ENCODE measurements around the gene DYRK1B. TPM values are rescaled to one million over a fixed set of nuclear protein-coding genes. Genes with fewer than 3 reads are reported as not detected.
"Not testable (repeated sequence)": the region's sequence is repeated elsewhere in the genome, so short reads cannot be mapped to it uniquely, and the experiment has no call there.

DYRK1B gene
- polyA plus RNA-seq (2013, experiment 1 of 2), result 27.9 TPM
- 27.0 TPM for polyA plus RNA-seq (2013, experiment 2 of 2)

GRCh38 chr19:39833464-39834286 lies at the start of gene DYRK1B:
Gene DYRK1B, minus strand, starts transcription at chr19:39834162. Its CDS starts 2,295 bp downstream, at chr19:39831867.
- Histone ChIP-seq H3K23ac (ENCODE audit: low read length in 2 of 2) (peak within 1 kb of the TSS in 1 of 2 experiments; percentile 77), H4K8ac (ENCODE audit: low read length) (peak within 1 kb of the TSS; percentile 95), H2AFZ (ENCODE audit: low read depth, low read length) (peak within 1 kb of the TSS; percentile 58), H3K9me3 (ENCODE audit: control insufficient read depth, low read length) (no peaks in the 10 kb centered on the region), H3K27ac (ENCODE audit: low read length, poor library complexity, severe bottlenecking) (peak within 1 kb of the TSS; percentile 69), H2BK15ac (ENCODE audit: low read depth, poor library complexity, severe bottlenecking) (peak within 1 kb of the TSS; percentile 91), H3K79me1 (replicated peaks; ENCODE audit: low read length, poor library complexity, severe bottlenecking) (peaks cover 30% of the 10 kb centered on the region), H3K14ac (ENCODE audit: low read length in 2 of 2) (peak within 1 kb of the TSS in 1 of 2 experiments; percentile 83), H2AK5ac (ENCODE audit: low read length, severe bottlenecking) (peak within 1 kb of the TSS; percentile 23), H2BK120ac (ENCODE audit: low read depth, low read length) (peak within 1 kb of the TSS; percentile 96), H3K4me1 (ENCODE audit: control insufficient read depth, insufficient read depth, low read depth, low read length) (peaks cover 14% of the 10 kb centered on the region), H3K36me3 (ENCODE audit: control insufficient read depth in 1 of 2, insufficient read depth in 2 of 2, low read depth in 1 of 2, low read length in 2 of 2) (peaks cover 57 to 75% of the 10 kb centered on the region in 2 experiments), H3K4me3 (ENCODE audit: insufficient read depth in 1 of 2, low read depth in 1 of 2, low read length in 2 of 2) (peak within 1 kb of the TSS; percentile 77 to 96), H2BK12ac (ENCODE audit: low read length in 2 of 2) (peak within 1 kb of the TSS; percentile 31 to 79), H3K27me3 (ENCODE audit: control insufficient read depth in 1 of 2, insufficient read depth in 1 of 2, low read length in 2 of 2) (no peaks in the 10 kb centered on the region), H3K18ac (ENCODE audit: low read depth in 1 of 2, low read length in 2 of 2) (peak within 1 kb of the TSS; percentile 67 to 93), H2BK5ac (ENCODE audit: low read depth, low read length, poor library complexity, severe bottlenecking) (peak within 1 kb of the TSS; percentile 75), H3K4me2 (ENCODE audit: low read length, poor library complexity, severe bottlenecking) (peak within 1 kb of the TSS; percentile 71), H3K9ac (ENCODE audit: low read length) (peak within 1 kb of the TSS; percentile 98), H3K4ac (ENCODE audit: low read depth in 1 of 2, low read length in 2 of 2) (peak within 1 kb of the TSS; percentile 92 to 94), H4K91ac (ENCODE audit: low read length) (peak within 1 kb of the TSS; percentile 99)
- DNase-seq, result peak; percentile 97
- WGBS, result under 1% methylated on average over 45 of the region's 59 CpGs

DNA sequence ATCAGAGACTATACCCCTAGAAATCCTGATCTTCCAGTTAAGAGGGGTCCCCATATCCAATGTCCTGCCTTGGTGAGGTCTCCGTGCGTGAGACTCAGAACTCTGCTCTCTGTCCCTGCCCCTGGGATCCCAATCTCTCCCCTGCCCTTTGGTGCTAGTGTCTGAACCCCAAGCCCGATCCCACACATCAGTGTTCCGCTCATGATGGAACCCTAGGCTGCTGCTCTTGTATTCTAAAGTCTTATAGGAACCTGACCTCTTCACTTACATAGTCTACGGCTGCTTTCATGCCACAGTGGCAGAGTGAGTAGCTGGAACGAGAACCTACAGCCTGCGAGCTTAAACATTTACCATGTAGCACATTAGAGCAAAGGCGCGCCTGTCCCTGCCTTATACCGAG lies 48.7 kb upstream of the DYRK1B start:
- not testable (repeated sequence) for H3K4me3 ChIP-seq (ENCODE audit: insufficient read depth in 1 of 2, low read depth in 1 of 2, low read length in 2 of 2); H3K9me3 ChIP-seq (ENCODE audit: control insufficient read depth, low read length); H3K36me3 ChIP-seq (ENCODE audit: control insufficient read depth in 1 of 2, insufficient read depth in 2 of 2, low read depth in 1 of 2, low read length in 2 of 2); H4K91ac ChIP-seq (ENCODE audit: low read length); H3K23ac ChIP-seq (ENCODE audit: low read length in 2 of 2); H3K4ac ChIP-seq (ENCODE audit: low read depth in 1 of 2, low read length in 2 of 2); DNase-seq; H2AFZ ChIP-seq (ENCODE audit: low read depth, low read length); H3K18ac ChIP-seq (ENCODE audit: low read depth in 1 of 2, low read length in 2 of 2); H3K4me1 ChIP-seq (ENCODE audit: control insufficient read depth, insufficient read depth, low read depth, low read length); H3K4me2 ChIP-seq (ENCODE audit: low read length, poor library complexity, severe bottlenecking); H2BK120ac ChIP-seq (ENCODE audit: low read depth, low read length); H3K79me1 ChIP-seq (replicated peaks; ENCODE audit: low read length, poor library complexity, severe bottlenecking); H3K27ac ChIP-seq (ENCODE audit: low read length, poor library complexity, severe bottlenecking); H2BK5ac ChIP-seq (ENCODE audit: low read depth, low read length, poor library complexity, severe bottlenecking); H2BK12ac ChIP-seq (ENCODE audit: low read length in 2 of 2); H2BK15ac ChIP-seq (ENCODE audit: low read depth, poor library complexity, severe bottlenecking); H3K9ac ChIP-seq (ENCODE audit: low read length); H2AK5ac ChIP-seq (ENCODE audit: low read length, severe bottlenecking); H3K27me3 ChIP-seq (ENCODE audit: control insufficient read depth in 1 of 2, insufficient read depth in 1 of 2, low read length in 2 of 2); H3K14ac ChIP-seq (ENCODE audit: low read length in 2 of 2); H4K8ac ChIP-seq (ENCODE audit: low read length)
- WGBS, result 67% methylated on average over 4 of the region's 10 CpGs

GRCh38 chr19:39881495-39882110 lies 47.6 kb upstream of the DYRK1B start:
- not testable (repeated sequence) for H2AFZ ChIP-seq (ENCODE audit: low read depth, low read length); H3K4ac ChIP-seq (ENCODE audit: low read depth in 1 of 2, low read length in 2 of 2); H2BK120ac ChIP-seq (ENCODE audit: low read depth, low read length); H3K18ac ChIP-seq (ENCODE audit: low read depth in 1 of 2, low read length in 2 of 2); H3K4me1 ChIP-seq (ENCODE audit: control insufficient read depth, insufficient read depth, low read depth, low read length); H3K4me3 ChIP-seq (ENCODE audit: insufficient read depth in 1 of 2, low read depth in 1 of 2, low read length in 2 of 2); H2BK5ac ChIP-seq (ENCODE audit: low read depth, low read length, poor library complexity, severe bottlenecking); H3K9ac ChIP-seq (ENCODE audit: low read length); H3K27me3 ChIP-seq (ENCODE audit: control insufficient read depth in 1 of 2, insufficient read depth in 1 of 2, low read length in 2 of 2); H4K8ac ChIP-seq (ENCODE audit: low read length); H4K91ac ChIP-seq (ENCODE audit: low read length); H3K27ac ChIP-seq (ENCODE audit: low read length, poor library complexity, severe bottlenecking); H3K9me3 ChIP-seq (ENCODE audit: control insufficient read depth, low read length); H3K23ac ChIP-seq (ENCODE audit: low read length in 2 of 2); H2BK12ac ChIP-seq (ENCODE audit: low read length in 2 of 2); H3K4me2 ChIP-seq (ENCODE audit: low read length, poor library complexity, severe bottlenecking); H3K79me1 ChIP-seq (replicated peaks; ENCODE audit: low read length, poor library complexity, severe bottlenecking); H2BK15ac ChIP-seq (ENCODE audit: low read depth, poor library complexity, severe bottlenecking); H2AK5ac ChIP-seq (ENCODE audit: low read length, severe bottlenecking); H3K36me3 ChIP-seq (ENCODE audit: control insufficient read depth in 1 of 2, insufficient read depth in 2 of 2, low read depth in 1 of 2, low read length in 2 of 2); H3K14ac ChIP-seq (ENCODE audit: low read length in 2 of 2)
- 20% methylated on average over 13 of the region's 15 CpGs for WGBS
- peak; percentile 10 for DNase-seq

DNA sequence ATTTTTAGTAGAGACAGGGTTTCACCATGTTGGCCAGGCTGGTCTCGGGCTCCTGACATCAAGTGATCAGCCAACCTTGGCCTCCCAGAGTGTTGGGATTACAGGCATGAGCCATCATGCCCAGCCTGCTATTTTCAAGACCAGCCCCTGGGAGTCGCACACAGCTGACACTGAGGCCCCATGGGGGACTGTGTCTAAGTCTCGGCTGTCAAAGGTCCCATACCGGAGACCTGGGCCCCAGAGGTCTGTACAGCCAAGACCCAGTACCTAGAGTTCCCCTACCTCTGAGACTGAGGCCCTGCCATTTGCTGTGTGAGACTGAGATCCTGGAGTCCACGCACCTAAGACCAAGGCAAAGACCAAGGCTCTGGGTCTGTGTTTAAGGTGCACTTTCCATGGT lies 46.3 kb upstream of the DYRK1B start:
- H3K27me3 ChIP-seq (ENCODE audit: control insufficient read depth in 1 of 2, insufficient read depth in 1 of 2, low read length in 2 of 2); H2BK120ac ChIP-seq (ENCODE audit: low read depth, low read length); H3K36me3 ChIP-seq (ENCODE audit: control insufficient read depth in 1 of 2, insufficient read depth in 2 of 2, low read depth in 1 of 2, low read length in 2 of 2); H3K23ac ChIP-seq (ENCODE audit: low read length in 2 of 2); H2BK15ac ChIP-seq (ENCODE audit: low read depth, poor library complexity, severe bottlenecking); H2BK12ac ChIP-seq (ENCODE audit: low read length in 2 of 2); H3K79me1 ChIP-seq (replicated peaks; ENCODE audit: low read length, poor library complexity, severe bottlenecking); H3K4me3 ChIP-seq (ENCODE audit: insufficient read depth in 1 of 2, low read depth in 1 of 2, low read length in 2 of 2); H3K14ac ChIP-seq (ENCODE audit: low read length in 2 of 2); H4K8ac ChIP-seq (ENCODE audit: low read length); H3K9ac ChIP-seq (ENCODE audit: low read length); H3K4me2 ChIP-seq (ENCODE audit: low read length, poor library complexity, severe bottlenecking); H4K91ac ChIP-seq (ENCODE audit: low read length); H2AK5ac ChIP-seq (ENCODE audit: low read length, severe bottlenecking); H3K27ac ChIP-seq (ENCODE audit: low read length, poor library complexity, severe bottlenecking); H3K9me3 ChIP-seq (ENCODE audit: control insufficient read depth, low read length); H3K18ac ChIP-seq (ENCODE audit: low read depth in 1 of 2, low read length in 2 of 2); H3K4ac ChIP-seq (ENCODE audit: low read depth in 1 of 2, low read length in 2 of 2); H3K4me1 ChIP-seq (ENCODE audit: control insufficient read depth, insufficient read depth, low read depth, low read length); H2AFZ ChIP-seq (ENCODE audit: low read depth, low read length); DNase-seq; H2BK5ac ChIP-seq (ENCODE audit: low read depth, low read length, poor library complexity, severe bottlenecking): not testable (repeated sequence)
- 75% methylated on average over 3 of the region's 5 CpGs for WGBS
